Activated CD8-positive, alpha-beta memory T cell treated with anti-CD3 and anti-CD28 coated beads for 24 hours (primary cell): ENCODE measurements around the gene TNFRSF6B.

ENCODE experiments used
- DNase-seq: peaks from one replicate; pipeline ENCODE4 v3.0.0-alpha.2; 2020

Gene TNFRSF6B

GRCh38 chr20:63739130-63740069, 42.9 kb downstream of the TNFRSF6B start, which contains the start of gene SLC2A4RG:
Gene SLC2A4RG (plus strand): TSS chr20:63739776. CDS start chr20:63739913, 137 bp downstream.
- peak; percentile 83 for DNase-seq

GRCh38 chr20:63740070-63740626, 43.7 kb downstream of the TNFRSF6B start:
- peak; percentile 77 for DNase-seq

GRCh38 chr20:63740627-63741353, 44.3 kb downstream of the TNFRSF6B start:
- peak; percentile 73 for DNase-seq

GRCh38 chr20:63741354-63741675, 44.9 kb downstream of the TNFRSF6B start:
- DNase-seq, result no peak

GRCh38 chr20:63741676-63742380, 45.4 kb downstream of the TNFRSF6B start:
- no peak for DNase-seq

- DNase-seq, result no peak
These were observed 46.1 kb downstream of the TNFRSF6B start for GRCh38 chr20:63742381-63743024.

GRCh38 chr20:63743210-63743970, 46.9 kb downstream of the TNFRSF6B start:
- DNase-seq, result no peak

GRCh38 chr20:63744158-63744557, 47.7 kb downstream of the TNFRSF6B start:
- no peak for DNase-seq

- DNase-seq, result no peak
These were observed 48.3 kb downstream of the TNFRSF6B start for GRCh38 chr20:63744574-63745423.

- DNase-seq, result no peak
These were observed 49.0 kb downstream of the TNFRSF6B start for GRCh38 chr20:63745424-63745805.

- no peak for DNase-seq
These were observed 49.7 kb downstream of the TNFRSF6B start for GRCh38 chr20:63745961-63746731.

GRCh38 chr20:63746751-63747315, 50.4 kb downstream of the TNFRSF6B start:
- no peak for DNase-seq

- no peak for DNase-seq
These were observed 51.2 kb downstream of the TNFRSF6B start for GRCh38 chr20:63747622-63748069.
